ENCODE data around the gene GPR132. TPM values are rescaled to one million over a fixed set of nuclear protein-coding genes. Genes with fewer than 3 reads are reported as not detected.

The GPR132 gene
- total and polyA plus RNA-seq, 7 donors = 0.60 to 8.4 (median 1.9) TPM

DNA sequence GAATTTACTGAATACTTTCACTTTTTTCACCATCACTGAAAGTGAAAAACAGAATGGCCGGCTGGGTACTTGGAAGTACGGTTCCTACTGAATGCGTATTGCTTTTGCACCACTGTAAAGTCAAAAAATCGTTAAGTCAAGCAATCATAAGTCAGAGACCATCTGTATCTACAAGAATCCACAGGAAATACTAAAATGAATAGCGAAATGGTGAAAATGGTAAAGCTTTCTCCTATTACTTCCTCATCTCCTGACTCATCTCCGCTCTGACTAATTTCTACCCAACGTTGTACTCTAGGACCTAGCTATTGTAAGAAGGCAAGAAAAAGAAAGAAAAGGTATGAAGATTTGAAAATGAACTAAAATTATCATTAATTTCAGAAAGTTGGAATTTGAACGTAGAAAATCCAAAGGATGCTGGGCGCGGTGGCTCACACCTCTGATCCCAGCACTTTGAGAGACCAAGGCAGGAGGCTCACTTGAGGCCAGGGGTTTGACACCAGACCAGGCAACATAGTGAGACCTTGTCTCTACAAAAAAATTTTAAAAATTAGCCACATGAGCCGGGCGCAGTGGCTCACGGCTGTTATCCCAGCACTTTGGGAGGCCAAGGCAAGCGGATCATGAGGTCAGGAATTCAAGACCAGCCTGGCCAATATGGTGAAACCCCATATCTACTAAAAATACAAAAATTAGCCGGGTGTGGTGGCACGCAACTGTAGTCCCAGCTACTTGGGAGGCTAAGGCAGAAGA is 39.0 kb downstream of the GPR132 start:
- 87 to 91% methylated on average over 16 of the region's 16 CpGs for WGBS, 2 donors
- no peak for TF ChIP-seq POLR2A (IDR thresholded peaks at IDR 0.05)
- TF ChIP-seq, protein P1, sequence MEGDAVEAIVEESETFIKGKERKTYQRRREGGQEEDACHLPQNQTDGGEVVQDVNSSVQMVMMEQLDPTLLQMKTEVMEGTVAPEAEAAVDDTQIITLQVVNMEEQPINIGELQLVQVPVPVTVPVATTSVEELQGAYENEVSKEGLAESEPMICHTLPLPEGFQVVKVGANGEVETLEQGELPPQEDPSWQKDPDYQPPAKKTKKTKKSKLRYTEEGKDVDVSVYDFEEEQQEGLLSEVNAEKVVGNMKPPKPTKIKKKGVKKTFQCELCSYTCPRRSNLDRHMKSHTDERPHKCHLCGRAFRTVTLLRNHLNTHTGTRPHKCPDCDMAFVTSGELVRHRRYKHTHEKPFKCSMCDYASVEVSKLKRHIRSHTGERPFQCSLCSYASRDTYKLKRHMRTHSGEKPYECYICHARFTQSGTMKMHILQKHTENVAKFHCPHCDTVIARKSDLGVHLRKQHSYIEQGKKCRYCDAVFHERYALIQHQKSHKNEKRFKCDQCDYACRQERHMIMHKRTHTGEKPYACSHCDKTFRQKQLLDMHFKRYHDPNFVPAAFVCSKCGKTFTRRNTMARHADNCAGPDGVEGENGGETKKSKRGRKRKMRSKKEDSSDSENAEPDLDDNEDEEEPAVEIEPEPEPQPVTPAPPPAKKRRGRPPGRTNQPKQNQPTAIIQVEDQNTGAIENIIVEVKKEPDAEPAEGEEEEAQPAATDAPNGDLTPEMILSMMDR (IDR thresholded peaks at IDR 0.05) = no peak
- TF ChIP-seq EP300 (IDR thresholded peaks at IDR 0.05) = no peak
- no peak for TF ChIP-seq POLR2AphosphoS5 (IDR thresholded peaks at IDR 0.05)
- no peak for DNase-seq
- Histone ChIP-seq H3K9me3 (no peaks in the 10 kb centered on the region), H3K36me3 (no peaks in the 10 kb centered on the region), H3K4me1 (peaks cover 0 to 31% (median 11%) of the 10 kb centered on the region in 4 donors), H3K27ac (no peak overlapping the region), H3K4me3 (no peak overlapping the region), H3K27me3 (no peaks in the 10 kb centered on the region)
- intact Hi-C loops (cut with DNase I) = no loop called here

DNA sequence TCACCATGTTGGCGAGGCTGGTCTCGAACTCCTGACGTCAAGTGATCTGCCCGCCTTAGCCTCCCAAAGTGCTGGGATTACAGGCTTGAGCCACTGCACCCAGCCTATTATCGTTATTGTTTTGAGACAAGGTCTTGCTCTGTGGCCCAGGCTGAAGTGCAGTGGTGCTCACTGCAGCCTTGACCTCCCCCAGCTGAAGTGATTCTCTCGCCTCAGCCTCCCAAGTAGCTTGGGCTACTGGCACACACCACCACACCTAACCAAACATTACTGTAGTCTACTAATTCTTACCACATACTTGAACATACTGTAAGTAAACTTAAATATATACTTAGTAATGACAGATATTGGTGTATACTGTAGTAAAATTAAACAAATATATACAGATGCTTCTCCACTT is 39.8 kb downstream of the GPR132 start:
- no peaks in the 10 kb centered on the region for H3K27me3 ChIP-seq
- no peaks in the 10 kb centered on the region for H3K36me3 ChIP-seq
- H3K4me1 ChIP-seq = peaks cover 0 to 32% (median 13%) of the 10 kb centered on the region in 4 donors
- no peak for TF ChIP-seq POLR2AphosphoS5 (IDR thresholded peaks at IDR 0.05)
- no peak for TF ChIP-seq EP300 (IDR thresholded peaks at IDR 0.05)
- TF ChIP-seq, protein P1 (IDR thresholded peaks at IDR 0.05) = no peak
- TF ChIP-seq POLR2A (IDR thresholded peaks at IDR 0.05) = no peak
- no peak overlapping the region for H3K27ac ChIP-seq
- intact Hi-C loops (cut with DNase I) = no loop called here
- DNase-seq = no peak
- H3K4me3 ChIP-seq = no peak overlapping the region
- no peaks in the 10 kb centered on the region for H3K9me3 ChIP-seq
- 96 to 97% methylated on average over 6 of the region's 6 CpGs for WGBS, 2 donors

DNA sequence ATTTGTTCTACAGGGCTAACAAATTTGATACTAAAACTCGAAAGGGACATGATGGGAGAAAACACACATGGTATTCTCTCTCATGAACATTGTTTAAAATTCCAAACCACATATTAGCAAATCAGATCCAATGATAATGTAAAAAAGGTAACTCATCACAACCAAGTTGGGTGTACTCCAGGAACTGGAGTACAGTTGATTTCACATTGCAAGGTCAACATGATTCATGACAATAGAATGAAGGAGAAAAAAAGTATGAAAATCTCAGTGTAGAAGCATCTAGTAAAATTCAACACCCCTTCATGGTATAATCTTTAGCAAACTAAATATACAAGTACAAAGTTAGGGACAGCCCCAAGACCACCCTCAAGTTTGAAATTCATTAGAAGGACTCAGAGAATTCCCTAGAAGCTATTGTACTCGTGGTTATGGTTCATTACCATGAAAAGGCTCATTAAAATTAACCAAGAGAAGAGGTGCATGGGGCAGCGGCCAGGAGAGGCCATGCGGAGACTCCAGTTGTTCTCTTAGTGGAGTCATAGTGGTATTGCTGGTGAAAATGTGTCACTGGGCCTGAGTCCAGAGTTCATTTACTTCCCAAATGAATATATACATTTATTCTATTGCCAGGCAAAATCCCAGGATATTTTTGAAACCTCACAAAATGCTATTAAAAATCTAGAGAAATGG is 41.3 kb downstream of the GPR132 start:
- no peaks in the 10 kb centered on the region for H3K9me3 ChIP-seq
- intact Hi-C loops (cut with DNase I) = loop anchor here (2.0 kb wide), 1 partner anchor 91 kb away; no protein-coding TSS in a partner anchor
- TF ChIP-seq EP300 (IDR thresholded peaks at IDR 0.05) (no peak), POLR2A (IDR thresholded peaks at IDR 0.05) (no peak), POLR2AphosphoS5 (IDR thresholded peaks at IDR 0.05) (no peak)
- TF ChIP-seq, protein P1 (IDR thresholded peaks at IDR 0.05) = no peak
- peaks cover 0 to 41% (median 27%) of the 10 kb centered on the region in 4 donors for H3K4me1 ChIP-seq
- DNase-seq = no peak
- no peak overlapping the region for H3K4me3 ChIP-seq
- no peaks in the 10 kb centered on the region for H3K36me3 ChIP-seq
- 81 to 82% methylated on average over 4 of the region's 4 CpGs for WGBS, 2 donors
- H3K27me3 ChIP-seq = no peaks in the 10 kb centered on the region
- H3K27ac ChIP-seq = no peak overlapping the region

DNA sequence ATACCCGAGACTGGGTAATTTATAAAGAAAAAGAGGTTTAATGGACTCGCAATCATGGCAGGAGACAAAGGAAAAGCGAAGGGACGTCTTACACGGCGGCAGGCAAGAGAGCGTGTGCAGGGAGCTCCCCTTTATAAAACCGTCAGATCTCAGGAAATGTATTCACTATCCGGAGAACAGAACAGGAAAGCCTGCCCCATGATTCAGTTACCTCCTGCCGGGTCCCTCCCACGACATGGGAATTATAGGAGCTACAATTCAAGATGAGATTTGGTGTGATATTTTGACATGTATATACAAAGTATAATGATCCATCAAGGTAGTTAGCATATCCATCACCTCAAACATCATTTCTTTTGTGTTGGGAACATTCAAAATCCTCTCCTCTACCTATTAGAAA is 42.1 kb downstream of the GPR132 start:
- H3K9me3 ChIP-seq = no peaks in the 10 kb centered on the region
- peaks cover 0 to 44% (median 35%) of the 10 kb centered on the region in 4 donors for H3K4me1 ChIP-seq
- WGBS, 2 donors = 80 to 91% methylated on average over 11 of the region's 11 CpGs
- no peaks in the 10 kb centered on the region for H3K27me3 ChIP-seq
- H3K36me3 ChIP-seq = no peaks in the 10 kb centered on the region
- no peak for DNase-seq
- TF ChIP-seq, protein P1 (IDR thresholded peaks at IDR 0.05) = no peak
- TF ChIP-seq POLR2AphosphoS5 (IDR thresholded peaks at IDR 0.05) = no peak
- no peak for TF ChIP-seq EP300 (IDR thresholded peaks at IDR 0.05)
- no peak for TF ChIP-seq POLR2A (IDR thresholded peaks at IDR 0.05)
- intact Hi-C loops (cut with DNase I) = loop anchor here (2.0 kb wide), 1 partner anchor 90 kb away; no protein-coding TSS in a partner anchor
- H3K4me3 ChIP-seq = no peak overlapping the region
- H3K27ac ChIP-seq = no peak overlapping the region
